WERI-Rb-1 (cell line): Measurements from ENCODE around the gene SMIM20.

ENCODE experiments used
- DNase-seq: peaks from one replicate; pipeline ENCODE4 v3.0.0-alpha.2; 2020
- H3K27ac ChIP-seq: fragments of 250-450 bp; sonication (Bioruptor Pico); 2 replicates; pipeline ENCODE4 v1.5.1; 2020; ENCODE audit warnings: mild to moderate bottlenecking, moderate library complexity
- H3K27me3 ChIP-seq: fragments of 250-450 bp; sonication (Bioruptor Pico); 2 replicates; pipeline ENCODE4 v1.5.1; 2021; ENCODE audit warnings: mild to moderate bottlenecking, low read depth, moderate library complexity; ENCODE audit not compliant: insufficient read depth, severe bottlenecking
- H3K36me3 ChIP-seq: fragments of 250-450 bp; sonication (Bioruptor Pico); 2 replicates; pipeline ENCODE4 v1.5.1; 2020; ENCODE audit warnings: mild to moderate bottlenecking, moderate library complexity
- H3K4me3 ChIP-seq: 2 replicates; pipeline ENCODE4 v1.5.1; 2011; ENCODE audit warnings: low read depth, mild to moderate bottlenecking, control low read depth, low read length
- H3K9me3 ChIP-seq: fragments of 250-450 bp; sonication (Bioruptor Pico); 2 replicates; pipeline ENCODE4 v1.5.1; 2021; ENCODE audit warnings: mild to moderate bottlenecking, moderate library complexity; ENCODE audit not compliant: severe bottlenecking
- CTCF ChIP-seq: IDR thresholded peaks from 2 replicates; pipeline ENCODE4 v1.5.1; 2011; ENCODE audit warnings: low read depth, mild to moderate bottlenecking, control low read depth, inconsistent platforms, low read length

SMIM20 gene

GRCh38 chr4:25927361-25928195 is 13.6 kb downstream of the SMIM20 start:
- Histone ChIP-seq H3K27ac (no peak overlapping the region), H3K9me3 (no peaks in the 10 kb centered on the region), H3K27me3 (no peaks in the 10 kb centered on the region), H3K36me3 (no peaks in the 10 kb centered on the region), H3K4me3 (no peak overlapping the region)
- no peak for DNase-seq
- TF ChIP-seq CTCF, result no peak

DNA sequence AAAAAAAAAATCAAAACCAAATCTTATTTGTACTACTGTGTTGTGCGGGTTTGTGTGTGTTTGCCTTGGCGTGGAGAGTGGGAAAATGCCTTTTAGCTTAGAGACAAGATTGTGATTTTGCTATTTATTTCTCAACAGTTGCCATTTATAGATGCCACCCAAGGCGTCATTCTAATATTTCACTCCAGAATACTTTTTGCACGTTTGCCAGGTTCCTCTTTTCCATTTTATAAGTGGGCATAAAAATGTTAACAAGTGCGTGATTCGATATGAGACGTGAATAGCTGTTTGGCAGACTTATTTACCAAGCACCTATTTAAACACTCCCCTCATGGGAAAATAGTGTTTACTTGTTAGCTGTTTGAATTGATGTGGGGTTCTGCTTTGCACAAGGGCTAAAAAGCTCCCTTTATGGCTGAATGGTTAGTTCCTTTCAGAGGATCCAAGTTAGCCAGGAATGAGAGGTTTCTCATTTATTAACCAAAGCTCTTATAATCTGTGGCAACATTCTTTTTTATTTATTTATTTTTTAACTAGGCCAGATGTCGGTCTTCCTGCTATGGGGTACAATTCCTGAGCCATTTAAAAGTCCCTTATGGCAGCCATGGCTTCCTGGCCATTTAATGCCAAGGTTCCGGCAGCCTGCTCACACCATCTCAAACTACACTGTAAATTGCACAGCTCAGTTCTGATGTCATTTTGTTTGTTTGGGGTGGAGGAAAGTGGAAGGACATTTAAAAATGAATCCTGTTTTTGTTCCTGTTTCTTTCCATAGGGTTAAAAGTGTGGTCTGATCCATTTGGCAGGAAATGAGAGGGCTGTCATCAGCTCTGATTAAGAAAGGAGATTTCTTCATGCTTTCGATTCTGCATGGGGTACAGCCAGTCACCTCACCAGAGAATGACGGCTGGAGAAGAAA is 14.6 kb downstream of the SMIM20 start:
- H3K9me3 ChIP-seq, result no peaks in the 10 kb centered on the region
- no peaks in the 10 kb centered on the region for H3K36me3 ChIP-seq
- H3K27ac ChIP-seq, result no peak overlapping the region
- no peaks in the 10 kb centered on the region for H3K27me3 ChIP-seq
- no peak for TF ChIP-seq CTCF
- no peak for DNase-seq
- H3K4me3 ChIP-seq, result no peak overlapping the region

GRCh38 chr4:25929298-25929686 is 15.3 kb downstream of the SMIM20 start:
- no peak for DNase-seq
- Histone ChIP-seq H3K27ac (no peak overlapping the region), H3K27me3 (no peaks in the 10 kb centered on the region), H3K9me3 (no peaks in the 10 kb centered on the region), H3K4me3 (no peak overlapping the region), H3K36me3 (no peaks in the 10 kb centered on the region)
- TF ChIP-seq CTCF, result no peak

- Histone ChIP-seq H3K4me3 (no peak overlapping the region), H3K9me3 (peaks cover 2% of the 10 kb centered on the region), H3K36me3 (no peaks in the 10 kb centered on the region), H3K27ac (no peak overlapping the region), H3K27me3 (no peaks in the 10 kb centered on the region)
- no peak for TF ChIP-seq CTCF
- no peak for DNase-seq
Measured at GRCh38 chr4:25930731-25931354, 16.8 kb downstream of the SMIM20 start.

DNA sequence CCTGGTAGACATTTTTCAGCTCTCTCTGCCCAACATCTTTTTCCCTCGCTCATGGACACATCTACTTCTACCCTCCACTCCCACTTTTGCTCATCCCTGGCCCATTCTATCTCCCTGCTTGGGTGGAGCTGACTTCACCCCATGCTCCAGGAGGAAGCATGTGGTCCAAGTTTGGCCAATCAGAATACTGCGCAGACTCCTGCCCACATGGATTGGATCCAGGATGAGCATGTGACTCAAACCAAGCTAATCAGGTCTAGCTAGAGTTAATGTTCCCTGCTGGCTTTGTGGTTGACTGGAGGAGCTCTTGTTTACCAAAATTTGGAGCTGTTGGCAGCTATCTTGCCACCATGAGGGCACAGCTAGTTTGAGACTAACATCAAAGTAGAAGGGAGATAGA is 22.7 kb downstream of the SMIM20 start:
- TF ChIP-seq CTCF, result no peak
- H3K27ac ChIP-seq, result no peak overlapping the region
- peaks cover 2% of the 10 kb centered on the region for H3K9me3 ChIP-seq
- DNase-seq, result no peak
- no peak overlapping the region for H3K4me3 ChIP-seq
- H3K36me3 ChIP-seq, result no peaks in the 10 kb centered on the region
- H3K27me3 ChIP-seq, result no peaks in the 10 kb centered on the region
